Nephron (organoid): ENCODE results near the gene SARS1.

Experiments
- H3K27ac Mint-ChIP-seq, 3 experiments: 2 replicates each; pipeline ENCODE4 v1.8.0; 2020; ENCODE audit warnings: mixed read lengths in 3 of 3, mild to moderate bottlenecking in 2 of 3, moderate library complexity in 1 of 3
- H3K27me3 Mint-ChIP-seq: 2 replicates; pipeline ENCODE4 v1.8.0; 2021; ENCODE audit warnings: low read depth, mild to moderate bottlenecking, moderate library complexity, mixed read lengths
- H3K36me3 Mint-ChIP-seq: 2 replicates; pipeline ENCODE4 v1.8.0; 2020; ENCODE audit warnings: low read depth, mixed read lengths
- H3K4me1 Mint-ChIP-seq: 2 replicates; pipeline ENCODE4 v1.8.0; 2020; ENCODE audit warnings: mixed read lengths
- H3K4me3 Mint-ChIP-seq, 3 experiments: 2 replicates each; pipeline ENCODE4 v1.8.0; 2020; ENCODE audit warnings: mild to moderate bottlenecking in 3 of 3, mixed read lengths in 3 of 3, moderate library complexity in 2 of 3
- H3K9me3 Mint-ChIP-seq: 2 replicates; pipeline ENCODE4 v1.8.0; 2020; ENCODE audit warnings: mixed read lengths
- CTCF ChIP-seq, 3 experiments: fragments of 200-600 bp; sonication (generic); IDR thresholded peaks; one replicate each; pipeline ENCODE4 v1.5.0; 2021; ENCODE audit warnings: antibody characterized with exemption in 3 of 3; ENCODE audit not compliant: unreplicated experiment in 3 of 3

The SARS1 gene

GRCh38 chr1:109252167-109252892, 38.6 kb downstream of the SARS1 start:
- H3K27ac Mint-ChIP-seq = peak overlapping the region; percentile 79 to 99 (median 88)
- peaks cover 22% of the 10 kb centered on the region for H3K27me3 Mint-ChIP-seq
- H3K4me1 Mint-ChIP-seq = peaks cover 41% of the 10 kb centered on the region
- no peak for TF ChIP-seq CTCF (IDR thresholded peaks at IDR 0.05; ENCODE audit: unreplicated experiment in 3 of 3)
- no peaks in the 10 kb centered on the region for H3K9me3 Mint-ChIP-seq
- H3K36me3 Mint-ChIP-seq = peaks cover 13% of the 10 kb centered on the region
- H3K4me3 Mint-ChIP-seq = peak overlapping the region; percentile 42 to 74 (median 67)

- Mint-ChIP-seq H3K27me3 (peaks cover 22% of the 10 kb centered on the region), H3K9me3 (no peaks in the 10 kb centered on the region), H3K4me1 (peaks cover 43% of the 10 kb centered on the region), H3K4me3 (peak overlapping the region; percentile 74 to 78 (median 75)), H3K27ac (peak overlapping the region; percentile 88 to 99 (median 99)), H3K36me3 (peaks cover 13% of the 10 kb centered on the region)
- TF ChIP-seq CTCF (IDR thresholded peaks at IDR 0.05; ENCODE audit: unreplicated experiment in 3 of 3) = no peak
Observed at GRCh38 chr1:109252893-109253802, 39.4 kb downstream of the SARS1 start.

GRCh38 chr1:109253803-109254620, 40.3 kb downstream of the SARS1 start:
- peak overlapping the region; percentile 23 to 78 (median 75) for H3K4me3 Mint-ChIP-seq
- no peaks in the 10 kb centered on the region for H3K9me3 Mint-ChIP-seq
- H3K27me3 Mint-ChIP-seq = peaks cover 22% of the 10 kb centered on the region
- H3K4me1 Mint-ChIP-seq = peaks cover 43% of the 10 kb centered on the region
- H3K36me3 Mint-ChIP-seq = peaks cover 13% of the 10 kb centered on the region
- no peak for TF ChIP-seq CTCF (IDR thresholded peaks at IDR 0.05; ENCODE audit: unreplicated experiment in 3 of 3)
- H3K27ac Mint-ChIP-seq = peak overlapping the region; percentile 88 to 99 (median 99)

- TF ChIP-seq CTCF (IDR thresholded peaks at IDR 0.05; ENCODE audit: unreplicated experiment in 3 of 3) = no peak
- Mint-ChIP-seq H3K9me3 (no peaks in the 10 kb centered on the region), H3K36me3 (peaks cover 13% of the 10 kb centered on the region), H3K4me1 (peaks cover 43% of the 10 kb centered on the region), H3K4me3 (peak overlapping the region; percentile 23 to 81 (median 78)), H3K27me3 (peaks cover 22% of the 10 kb centered on the region), H3K27ac (peak overlapping the region; percentile 88 to 99 (median 99))
Observed at GRCh38 chr1:109254621-109255096, 40.9 kb downstream of the SARS1 start.

GRCh38 chr1:109255097-109255651, 41.5 kb downstream of the SARS1 start:
- Mint-ChIP-seq H3K36me3 (peaks cover 13% of the 10 kb centered on the region), H3K27ac (peak overlapping the region; percentile 88 to 98 (median 92)), H3K4me3 (peak overlapping the region; percentile 70 to 81 (median 75)), H3K9me3 (no peaks in the 10 kb centered on the region), H3K4me1 (peaks cover 43% of the 10 kb centered on the region), H3K27me3 (peaks cover 22% of the 10 kb centered on the region)
- peak in 2 of 3 experiments; percentile 18 to 27 for TF ChIP-seq CTCF (IDR thresholded peaks at IDR 0.05; ENCODE audit: unreplicated experiment in 3 of 3)
